OCI-LY7 (cell line): ENCODE measurements around the gene SPOP. TPM values are rescaled to one million over a fixed set of nuclear protein-coding genes. Genes with fewer than 3 reads are reported as not detected.

Source experiments
- BruUV-seq: library from RNA; stranded (reverse); fragments of 400-500 nt; replicated peaks from 2 replicates; lab custom pipeline; 2021; lab: Mats Ljungman, UMichigan
- CTCF ChIA-PET: fragments of 300-600 bp; sonication (Branson Sonifier 250); formaldehyde crosslinking; loops from one replicate; lab custom pipeline; 2022; ENCODE audit warnings: antibody characterized with exemption; ENCODE audit not compliant: unreplicated experiment; lab: Charles Lee
- POLR2A ChIA-PET: fragments of 300-600 bp; sonication (Branson Sonifier 250); formaldehyde crosslinking; loops from one replicate; lab custom pipeline; 2022; ENCODE audit warnings: antibody characterized with exemption; lab: Charles Lee
- DNase-seq: peaks from one replicate; pipeline ENCODE4 v3.0.0-alpha.2; 2015; ENCODE audit warnings: low spot score
- H2AFZ ChIP-seq: fragments of 200-600 bp; sonication (generic), shearing (Covaris generic); 2 replicates; pipeline ENCODE4 v1.6.1; 2014; ENCODE audit warnings: mild to moderate bottlenecking, antibody characterized with exemption, low read length, moderate library complexity
- H3K27ac ChIP-seq: fragments of 200-600 bp; sonication (generic); 2 replicates; pipeline ENCODE4 v1.5.1; 2014; ENCODE audit warnings: mixed run types, low read depth, mild to moderate bottlenecking, moderate library complexity, low read length, inconsistent platforms; ENCODE audit not compliant: poor library complexity, severe bottlenecking
- H3K36me3 ChIP-seq: fragments of 200-600 bp; sonication (generic); 2 replicates; pipeline ENCODE4 v1.6.1; 2014; ENCODE audit warnings: mild to moderate bottlenecking, antibody characterized with exemption, low read length, moderate library complexity, mixed read lengths; ENCODE audit not compliant: insufficient read depth
- H3K4me1 ChIP-seq: fragments of 200-600 bp; sonication (generic); 2 replicates; pipeline ENCODE4 v1.5.1; 2014; ENCODE audit warnings: mild to moderate bottlenecking, low read length; ENCODE audit not compliant: insufficient read depth, poor library complexity, severe bottlenecking
- H3K4me2 ChIP-seq: fragments of 200-600 bp; sonication (generic); 2 replicates; pipeline ENCODE4 v1.6.1; 2014; ENCODE audit warnings: mild to moderate bottlenecking, low read length
- H3K4me3 ChIP-seq: fragments of 200-600 bp; sonication (generic); 2 replicates; pipeline ENCODE4 v1.5.1; 2014; ENCODE audit warnings: mild to moderate bottlenecking, low read depth, low read length; ENCODE audit not compliant: poor library complexity, severe bottlenecking
- H3K79me2 ChIP-seq: fragments of 200-600 bp; sonication (generic); 2 replicates; pipeline ENCODE4 v1.6.1; 2016; ENCODE audit warnings: low read depth, mild to moderate bottlenecking, low read length, moderate library complexity, mixed read lengths; ENCODE audit not compliant: insufficient read depth
- H3K9me2 ChIP-seq: fragments of 200-600 bp; sonication (generic); 2 replicates; pipeline ENCODE4 v1.6.1; 2016; ENCODE audit warnings: mild to moderate bottlenecking, low read length, mixed read lengths; ENCODE audit not compliant: insufficient read depth
- H3K9me3 ChIP-seq: fragments of 200-600 bp; sonication (generic); 2 replicates; pipeline ENCODE4 v1.6.1; 2014; ENCODE audit warnings: mild to moderate bottlenecking, mixed run types, low read length, mixed read lengths
- H4K20me1 ChIP-seq: fragments of 200-600 bp; sonication (generic); 2 replicates; pipeline ENCODE4 v1.6.1; 2014; ENCODE audit warnings: mild to moderate bottlenecking, antibody characterized with exemption, low read length, moderate library complexity, mixed read lengths; ENCODE audit not compliant: insufficient read depth
- CTCF ChIP-seq: fragments of 200-600 bp; sonication (generic); conservative IDR thresholded peaks from 2 replicates; pipeline ENCODE4 v1.5.1; 2014; ENCODE audit warnings: mild to moderate bottlenecking, antibody characterized with exemption, low read length, moderate library complexity, mixed read lengths
- EZH2phosphoT487 ChIP-seq: fragments of 200-600 bp; sonication (generic); IDR thresholded peaks from 2 replicates; pipeline ENCODE4 v1.6.1; 2018; ENCODE audit warnings: low read depth, borderline replicate concordance, mild to moderate bottlenecking, mixed run types, antibody characterized with exemption, low read length, moderate library complexity, mixed read lengths
- intact Hi-C: fragments of 100-400 bp; cut with micrococcal nuclease; formaldehyde crosslinking; loops from one replicate; pipeline ENCODE4 v1.10.0; 2022; ENCODE audit not compliant: unreplicated experiment
- total RNA-seq, 2 experiments: library from RNA; depleted of rRNA in 1 of 2; stranded (reverse); fragments of >200 nt in 1 of 2; shearing (Covaris generic) in 1 of 2; gene quantifications; 2 replicates each; pipeline ENCODE4 v1.2.3, GENCODE V29; 2014 to 2022

Gene SPOP
- total RNA-seq, 2 experiments from 2014 or later: 37.8 to 69.0 TPM

- no peak overlapping the region for H3K4me3 ChIP-seq
- no peak for DNase-seq
- H3K4me1 ChIP-seq: no peaks in the 10 kb centered on the region
- H3K9me2 ChIP-seq: no peaks in the 10 kb centered on the region
- ChIA-PET POLR2A (no interaction called here), CTCF (no interaction called here)
- H3K9me3 ChIP-seq: no peaks in the 10 kb centered on the region
- intact Hi-C loops: no loop called here
- H4K20me1 ChIP-seq: no peaks in the 10 kb centered on the region
- no peak for TF ChIP-seq EZH2phosphoT487
- TF ChIP-seq CTCF: no peak
- H3K36me3 ChIP-seq: peaks cover 24% of the 10 kb centered on the region
- no TSS peak for BruUV-seq
- H3K27ac ChIP-seq: no peak overlapping the region
- no peaks in the 10 kb centered on the region for H3K79me2 ChIP-seq
- no peak overlapping the region for H2AFZ ChIP-seq
- H3K4me2 ChIP-seq: no peak overlapping the region
These were observed 85.6 kb downstream of the SPOP start for GRCh38 chr17:49592263-49592662.

- ChIA-PET POLR2A (interaction anchor here (0.9 kb wide), 1 partner anchor 30 kb away, joined by 3 read pairs; no protein-coding TSS in a partner anchor), CTCF (no interaction called here)
- Histone ChIP-seq H3K9me3 (no peaks in the 10 kb centered on the region), H3K27ac (no peak overlapping the region), H3K36me3 (peaks cover 10% of the 10 kb centered on the region; the same call in 1 of the 2 replicates), H3K4me1 (no peaks in the 10 kb centered on the region), H4K20me1 (no peaks in the 10 kb centered on the region), H3K4me3 (no peak overlapping the region), H2AFZ (no peak overlapping the region), H3K79me2 (no peaks in the 10 kb centered on the region), H3K4me2 (no peak overlapping the region), H3K9me2 (no peaks in the 10 kb centered on the region)
- no TSS peak for BruUV-seq
- intact Hi-C loops: no loop called here
- TF ChIP-seq CTCF (no peak), EZH2phosphoT487 (no peak)
- no peak for DNase-seq
These were observed 87.0 kb downstream of the SPOP start for GRCh38 chr17:49590874-49591273.

- intact Hi-C loops: no loop called here
- Histone ChIP-seq H3K9me3 (no peaks in the 10 kb centered on the region), H3K4me1 (no peaks in the 10 kb centered on the region), H4K20me1 (no peaks in the 10 kb centered on the region), H3K79me2 (no peaks in the 10 kb centered on the region), H3K27ac (no peak overlapping the region), H3K36me3 (0 out of 2 replicates have a peak, but pooled peaks cover 5% of the 10 kb centered on the region), H3K4me2 (no peak overlapping the region), H2AFZ (no peak overlapping the region), H3K4me3 (no peak overlapping the region), H3K9me2 (no peaks in the 10 kb centered on the region)
- no TSS peak for BruUV-seq
- ChIA-PET POLR2A (no interaction called here), CTCF (no interaction called here)
- DNase-seq: no peak
- TF ChIP-seq EZH2phosphoT487 (no peak), CTCF (no peak)
These were observed 88.3 kb downstream of the SPOP start for GRCh38 chr17:49589577-49589927.
